T-helper 1 cell treated with Interleukin-12 subunit alpha and Interleukin-12 subunit beta and Interleukin-4 antibody, amounts not matched to agents 30 μg/mL and 1 μg/mL, for 36 hours (primary cell): ENCODE measurements around the gene COMMD10.
"Not testable (repeated sequence)": the region's sequence is repeated elsewhere in the genome, so short reads cannot be mapped to it uniquely, and the experiment has no call there.

Source experiments
- H3K27ac Mint-ChIP-seq: one replicate; pipeline ENCODE4 v1.8.0; 2021; ENCODE audit warnings: mild to moderate bottlenecking, mixed read lengths
- H3K27me3 Mint-ChIP-seq: one replicate; pipeline ENCODE4 v1.8.0; 2021; ENCODE audit warnings: low read depth, mixed read lengths
- H3K36me3 Mint-ChIP-seq: one replicate; pipeline ENCODE4 v1.8.0; 2021; ENCODE audit warnings: low read depth, mixed read lengths
- H3K4me1 Mint-ChIP-seq: one replicate; pipeline ENCODE4 v1.8.0; 2021; ENCODE audit warnings: low read depth, mixed read lengths
- H3K4me3 Mint-ChIP-seq: one replicate; pipeline ENCODE4 v1.8.0; 2021; ENCODE audit warnings: mild to moderate bottlenecking, moderate library complexity, mixed read lengths
- H3K9me3 Mint-ChIP-seq: one replicate; pipeline ENCODE4 v1.8.0; 2021; ENCODE audit warnings: mixed read lengths

Gene COMMD10

GRCh38 chr5:116075191-116075831 lies 9.5 kb upstream of the COMMD10 start:
- no peak overlapping the region for H3K27ac Mint-ChIP-seq
- no peak overlapping the region for H3K4me3 Mint-ChIP-seq
- no peaks in the 10 kb centered on the region for H3K4me1 Mint-ChIP-seq
- no peaks in the 10 kb centered on the region for H3K36me3 Mint-ChIP-seq
- peaks cover 24% of the 10 kb centered on the region for H3K27me3 Mint-ChIP-seq
- H3K9me3 Mint-ChIP-seq = no peaks in the 10 kb centered on the region

DNA sequence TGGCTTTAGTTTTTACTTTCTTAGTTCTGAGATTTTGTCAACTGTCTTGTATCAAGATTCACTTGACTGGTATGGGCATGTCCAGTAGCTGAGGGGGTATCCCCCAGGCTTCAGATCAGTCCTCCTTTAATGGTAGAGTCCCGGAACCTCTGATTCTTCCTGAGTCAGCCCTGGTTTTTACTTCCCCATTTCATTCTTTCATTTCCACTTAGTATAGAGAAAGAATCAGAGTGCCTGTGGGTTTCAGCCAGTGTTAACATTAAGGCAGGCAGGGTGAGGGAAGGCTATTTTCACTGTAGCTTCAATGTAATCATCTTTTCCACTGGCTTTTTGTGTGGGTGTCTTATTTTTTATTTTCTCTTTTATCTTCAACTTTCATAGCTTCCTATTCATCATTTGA lies 8.3 kb upstream of the COMMD10 start:
- Mint-ChIP-seq H3K27me3 (peaks cover 20% of the 10 kb centered on the region), H3K36me3 (no peaks in the 10 kb centered on the region), H3K4me1 (no peaks in the 10 kb centered on the region), H3K4me3 (no peak overlapping the region), H3K27ac (no peak overlapping the region), H3K9me3 (no peaks in the 10 kb centered on the region)

DNA sequence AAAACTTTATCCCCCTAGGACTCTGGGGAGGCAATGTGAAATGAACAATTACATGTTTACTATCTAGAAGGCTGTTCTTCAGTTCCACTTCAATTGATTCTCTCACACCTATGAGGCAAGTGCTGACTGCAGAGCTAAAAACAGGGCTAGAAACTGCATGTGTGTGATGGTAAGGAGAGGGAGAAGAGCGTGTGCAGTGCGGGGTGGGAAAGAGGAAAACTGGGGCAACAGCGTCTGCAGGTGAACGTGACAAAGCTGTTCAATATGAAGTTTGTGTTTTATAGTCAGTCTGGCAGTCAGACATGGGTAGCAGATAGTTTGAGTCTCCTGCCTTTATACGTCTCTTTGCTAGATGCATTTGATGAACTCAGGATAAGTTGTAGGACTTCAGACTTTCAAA lies 6.6 kb upstream of the COMMD10 start:
- Mint-ChIP-seq H3K4me3 (no peak overlapping the region), H3K27me3 (peaks cover 10% of the 10 kb centered on the region), H3K4me1 (no peaks in the 10 kb centered on the region), H3K9me3 (no peaks in the 10 kb centered on the region), H3K36me3 (no peaks in the 10 kb centered on the region), H3K27ac (no peak overlapping the region)

- peaks cover 6% of the 10 kb centered on the region for H3K27me3 Mint-ChIP-seq
- peak overlapping the region; percentile 84 for H3K4me3 Mint-ChIP-seq
- no peaks in the 10 kb centered on the region for H3K9me3 Mint-ChIP-seq
- H3K4me1 Mint-ChIP-seq = peaks cover 19% of the 10 kb centered on the region
- H3K36me3 Mint-ChIP-seq = peaks cover 20% of the 10 kb centered on the region
- peak overlapping the region; percentile 64 for H3K27ac Mint-ChIP-seq
Observed at GRCh38 chr5:116084287-116084691, 536 bp upstream of the COMMD10 start.

GRCh38 chr5:116086309-116086708 lies 1.5 kb downstream of the COMMD10 start:
- peaks cover 26% of the 10 kb centered on the region for H3K36me3 Mint-ChIP-seq
- H3K9me3 Mint-ChIP-seq = not testable (repeated sequence)
- peak overlapping the region; percentile 70 for H3K4me3 Mint-ChIP-seq

DNA sequence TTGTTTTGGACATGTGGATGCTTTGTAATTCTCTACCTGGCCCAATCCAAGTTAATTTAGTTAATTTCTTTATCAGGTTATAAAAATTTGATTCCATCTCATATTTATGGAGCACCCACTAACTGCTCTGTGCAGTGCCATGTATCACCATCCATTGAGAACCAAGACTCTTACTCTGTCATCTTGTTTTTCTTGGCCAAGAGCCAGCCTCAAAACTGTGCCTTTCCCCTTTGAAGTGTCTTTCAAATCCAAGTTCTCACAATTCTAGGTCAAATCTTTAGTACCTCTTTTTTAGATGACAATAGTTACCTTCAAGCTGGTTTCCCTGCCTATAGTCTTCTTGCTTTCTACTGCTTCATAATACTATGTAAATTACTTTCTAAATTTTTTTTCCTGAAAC lies 3.2 kb downstream of the COMMD10 start:
- peaks cover 21% of the 10 kb centered on the region for H3K4me1 Mint-ChIP-seq
- H3K27ac Mint-ChIP-seq = no peak overlapping the region
- H3K36me3 Mint-ChIP-seq = peaks cover 35% of the 10 kb centered on the region

More at GRCh38 chr5:116086309-116086708, 1.5 kb downstream of the COMMD10 start:
- H3K27ac Mint-ChIP-seq = peak overlapping the region; percentile 67
- not testable (repeated sequence) for H3K27me3 Mint-ChIP-seq
- peaks cover 21% of the 10 kb centered on the region for H3K4me1 Mint-ChIP-seq

GRCh38 chr5:116090302-116090701 lies 5.5 kb downstream of the COMMD10 start:
- peaks cover 44% of the 10 kb centered on the region for H3K36me3 Mint-ChIP-seq
- H3K4me1 Mint-ChIP-seq = peaks cover 13% of the 10 kb centered on the region
- no peak overlapping the region for H3K27ac Mint-ChIP-seq
- H3K9me3 Mint-ChIP-seq = no peaks in the 10 kb centered on the region
- no peaks in the 10 kb centered on the region for H3K27me3 Mint-ChIP-seq
- no peak overlapping the region for H3K4me3 Mint-ChIP-seq

More for the DNA sequence above, 3.2 kb downstream of the COMMD10 start:
- Mint-ChIP-seq H3K4me3 (no peak overlapping the region), H3K27me3 (peaks cover 6% of the 10 kb centered on the region), H3K9me3 (no peaks in the 10 kb centered on the region)

- H3K27me3 Mint-ChIP-seq = no peaks in the 10 kb centered on the region
- no peak overlapping the region for H3K4me3 Mint-ChIP-seq
- no peak overlapping the region for H3K27ac Mint-ChIP-seq
- peaks cover 47% of the 10 kb centered on the region for H3K36me3 Mint-ChIP-seq
- H3K4me1 Mint-ChIP-seq = peaks cover 7% of the 10 kb centered on the region
- no peaks in the 10 kb centered on the region for H3K9me3 Mint-ChIP-seq
Observed at GRCh38 chr5:116091416-116091815, 6.6 kb downstream of the COMMD10 start.

DNA sequence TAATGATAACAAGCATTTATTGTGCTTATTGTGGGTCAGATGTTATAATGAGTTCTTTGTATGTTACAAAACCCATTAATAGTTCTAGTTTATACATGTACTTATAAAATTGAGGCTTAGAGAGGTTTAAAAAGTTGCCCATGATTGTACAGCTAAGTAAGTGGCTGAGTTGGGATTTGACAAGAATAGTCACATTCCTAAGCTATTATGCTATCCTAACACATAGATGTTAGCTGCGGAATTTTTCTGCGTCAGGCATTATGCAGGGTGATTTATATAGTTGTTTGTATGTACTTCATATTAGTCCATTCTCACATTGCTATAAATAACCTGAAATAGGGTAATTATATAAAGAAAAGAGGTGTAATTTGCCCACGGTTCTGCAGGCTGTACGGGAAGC lies 12.5 kb downstream of the COMMD10 start:
- peaks cover 1% of the 10 kb centered on the region for H3K4me1 Mint-ChIP-seq
- peaks cover 5% of the 10 kb centered on the region for H3K9me3 Mint-ChIP-seq
- H3K27ac Mint-ChIP-seq = no peak overlapping the region
- H3K4me3 Mint-ChIP-seq = no peak overlapping the region
- H3K27me3 Mint-ChIP-seq = no peaks in the 10 kb centered on the region
- H3K36me3 Mint-ChIP-seq = peaks cover 42% of the 10 kb centered on the region

DNA sequence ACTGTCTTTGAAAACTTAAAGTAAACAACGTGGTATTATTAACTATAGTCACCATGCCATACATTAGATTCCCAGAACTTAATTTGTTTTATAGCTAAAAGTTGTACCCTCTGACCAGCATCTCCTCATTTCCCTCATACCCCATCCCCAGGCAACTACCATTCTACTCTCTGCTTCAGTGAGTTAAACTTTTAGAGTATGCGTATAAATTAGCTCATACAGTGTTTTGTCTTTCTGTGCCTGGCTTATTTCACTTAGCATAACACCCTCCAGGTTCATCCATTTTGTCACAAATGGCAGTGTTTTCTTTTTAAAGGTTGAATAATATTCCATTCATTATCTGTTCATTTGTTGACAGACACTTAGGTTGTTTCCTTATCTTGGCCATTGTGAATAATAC lies 14.2 kb downstream of the COMMD10 start:
- no peak overlapping the region for H3K4me3 Mint-ChIP-seq
- H3K27me3 Mint-ChIP-seq = no peaks in the 10 kb centered on the region
- no peak overlapping the region for H3K27ac Mint-ChIP-seq
- peaks cover 1% of the 10 kb centered on the region for H3K4me1 Mint-ChIP-seq
- peaks cover 31% of the 10 kb centered on the region for H3K36me3 Mint-ChIP-seq
- peaks cover 5% of the 10 kb centered on the region for H3K9me3 Mint-ChIP-seq

GRCh38 chr5:116104941-116105340 lies 20.1 kb downstream of the COMMD10 start:
- H3K27me3 Mint-ChIP-seq, H3K4me1 Mint-ChIP-seq, H3K4me3 Mint-ChIP-seq, H3K27ac Mint-ChIP-seq: not testable (repeated sequence)
- H3K9me3 Mint-ChIP-seq = peaks cover 13% of the 10 kb centered on the region
- peaks cover 27% of the 10 kb centered on the region for H3K36me3 Mint-ChIP-seq

GRCh38 chr5:116115163-116115562 lies 30.3 kb downstream of the COMMD10 start:
- Mint-ChIP-seq H3K4me3 (no peak overlapping the region), H3K9me3 (peaks cover 37% of the 10 kb centered on the region), H3K36me3 (peaks cover 25% of the 10 kb centered on the region), H3K27ac (no peak overlapping the region), H3K27me3 (no peaks in the 10 kb centered on the region), H3K4me1 (no peaks in the 10 kb centered on the region)

DNA sequence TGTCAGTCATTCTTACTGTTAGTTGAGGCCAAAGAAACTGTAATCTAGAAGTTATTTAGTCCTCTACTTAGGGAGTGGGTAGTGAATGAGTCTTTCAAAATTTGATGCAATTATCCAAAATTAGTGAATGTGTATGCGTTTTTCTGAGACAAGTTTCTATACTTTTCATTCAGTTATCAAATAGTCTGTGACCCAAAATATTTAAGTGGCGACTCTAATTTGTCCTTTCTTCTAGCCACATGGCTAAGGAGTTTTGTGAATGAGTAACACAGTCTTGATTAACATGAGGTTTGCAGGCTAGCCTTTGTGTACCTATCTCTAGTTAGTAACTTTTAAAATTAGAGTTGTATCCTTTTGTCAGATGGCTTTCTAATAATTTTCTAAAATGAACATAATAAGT lies 45.6 kb downstream of the COMMD10 start:
- Mint-ChIP-seq H3K36me3 (peaks cover 5% of the 10 kb centered on the region), H3K4me3 (no peak overlapping the region), H3K27ac (no peak overlapping the region), H3K27me3 (no peaks in the 10 kb centered on the region), H3K4me1 (peaks cover 8% of the 10 kb centered on the region), H3K9me3 (peaks cover 3% of the 10 kb centered on the region)

DNA sequence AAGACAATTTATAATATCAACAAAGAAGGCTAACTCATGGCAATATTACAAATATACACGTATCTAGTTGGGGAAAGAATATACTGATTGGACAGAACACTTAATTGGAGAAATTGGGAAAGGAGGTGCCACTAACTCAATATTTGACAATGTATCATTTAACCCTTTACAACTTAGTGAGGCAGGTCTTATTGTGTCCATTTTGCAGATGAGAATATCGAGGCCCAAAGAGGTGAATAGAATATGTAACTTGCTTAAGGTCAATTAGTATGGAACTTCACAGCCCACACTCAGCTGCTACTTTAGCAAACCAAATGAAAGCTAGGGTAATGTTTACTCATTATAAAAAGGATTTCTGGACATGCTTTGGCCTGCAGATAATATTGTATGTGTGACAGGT lies 46.2 kb downstream of the COMMD10 start:
- no peaks in the 10 kb centered on the region for H3K36me3 Mint-ChIP-seq
- no peak overlapping the region for H3K27ac Mint-ChIP-seq
- no peak overlapping the region for H3K4me3 Mint-ChIP-seq
- no peaks in the 10 kb centered on the region for H3K9me3 Mint-ChIP-seq
- H3K27me3 Mint-ChIP-seq = no peaks in the 10 kb centered on the region
- peaks cover 8% of the 10 kb centered on the region for H3K4me1 Mint-ChIP-seq

- Mint-ChIP-seq H3K27me3 (no peaks in the 10 kb centered on the region), H3K9me3 (no peaks in the 10 kb centered on the region), H3K27ac (no peak overlapping the region), H3K4me1 (peaks cover 11% of the 10 kb centered on the region), H3K36me3 (no peaks in the 10 kb centered on the region), H3K4me3 (no peak overlapping the region)
Observed at GRCh38 chr5:116133281-116133680, 48.5 kb downstream of the COMMD10 start.

GRCh38 chr5:116135344-116135743 lies 50.5 kb downstream of the COMMD10 start:
- Mint-ChIP-seq H3K9me3 (no peaks in the 10 kb centered on the region), H3K4me1 (peaks cover 11% of the 10 kb centered on the region), H3K27ac (no peak overlapping the region), H3K4me3 (no peak overlapping the region), H3K27me3 (no peaks in the 10 kb centered on the region), H3K36me3 (no peaks in the 10 kb centered on the region)
